Measurements from ENCODE around the gene ASCL3.

DNA sequence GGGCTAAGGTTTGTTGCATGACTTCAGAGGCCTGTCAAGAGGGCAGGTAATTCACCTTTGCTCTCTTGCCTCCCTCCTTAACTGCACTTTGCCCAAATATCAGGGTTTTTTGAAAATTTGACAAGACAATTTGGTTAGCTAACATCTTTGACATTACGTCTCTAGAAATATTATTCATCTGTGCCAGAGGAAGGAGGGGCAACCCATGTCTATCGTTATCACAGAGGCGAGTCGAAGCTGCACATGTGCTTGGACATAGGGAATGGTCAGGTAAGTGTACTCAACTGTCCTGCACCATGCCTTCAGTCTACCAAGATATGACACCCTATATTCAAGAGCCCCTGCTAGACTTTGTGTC, 28.2 kb downstream of the ASCL3 start:
- TF ChIP-seq POLR2A (IDR thresholded peaks at IDR 0.05) (no peak), POLR2AphosphoS5 (IDR thresholded peaks at IDR 0.05) (no peak), EP300 (IDR thresholded peaks at IDR 0.05) (no peak)
- TF ChIP-seq, protein P1, sequence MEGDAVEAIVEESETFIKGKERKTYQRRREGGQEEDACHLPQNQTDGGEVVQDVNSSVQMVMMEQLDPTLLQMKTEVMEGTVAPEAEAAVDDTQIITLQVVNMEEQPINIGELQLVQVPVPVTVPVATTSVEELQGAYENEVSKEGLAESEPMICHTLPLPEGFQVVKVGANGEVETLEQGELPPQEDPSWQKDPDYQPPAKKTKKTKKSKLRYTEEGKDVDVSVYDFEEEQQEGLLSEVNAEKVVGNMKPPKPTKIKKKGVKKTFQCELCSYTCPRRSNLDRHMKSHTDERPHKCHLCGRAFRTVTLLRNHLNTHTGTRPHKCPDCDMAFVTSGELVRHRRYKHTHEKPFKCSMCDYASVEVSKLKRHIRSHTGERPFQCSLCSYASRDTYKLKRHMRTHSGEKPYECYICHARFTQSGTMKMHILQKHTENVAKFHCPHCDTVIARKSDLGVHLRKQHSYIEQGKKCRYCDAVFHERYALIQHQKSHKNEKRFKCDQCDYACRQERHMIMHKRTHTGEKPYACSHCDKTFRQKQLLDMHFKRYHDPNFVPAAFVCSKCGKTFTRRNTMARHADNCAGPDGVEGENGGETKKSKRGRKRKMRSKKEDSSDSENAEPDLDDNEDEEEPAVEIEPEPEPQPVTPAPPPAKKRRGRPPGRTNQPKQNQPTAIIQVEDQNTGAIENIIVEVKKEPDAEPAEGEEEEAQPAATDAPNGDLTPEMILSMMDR (IDR thresholded peaks at IDR 0.05) = no peak
